Neural crest cell (in vitro differentiated cells): ENCODE data around the gene DTWD2. TPM values are rescaled to one million over a fixed set of nuclear protein-coding genes. Genes with fewer than 3 reads are reported as not detected.
"Not testable (repeated sequence)": the region's sequence is repeated elsewhere in the genome, so short reads cannot be mapped to it uniquely, and the experiment has no call there.

Experiments
- DNase-seq: peaks from one replicate; pipeline ENCODE4 v3.0.0; 2021; ENCODE audit warnings: low read depth, mixed read lengths, low spot score
- H3K27ac Mint-ChIP-seq: one replicate; pipeline ENCODE4 v1.8.0; 2021; ENCODE audit warnings: mild to moderate bottlenecking, mixed read lengths; ENCODE audit not compliant: unreplicated experiment
- H3K27me3 Mint-ChIP-seq: 2 replicates; pipeline ENCODE4 v1.8.0; 2021; ENCODE audit warnings: low read depth, mild to moderate bottlenecking, mixed read lengths
- H3K36me3 Mint-ChIP-seq: 2 replicates; pipeline ENCODE4 v1.8.0; 2021; ENCODE audit warnings: low read depth, mild to moderate bottlenecking, mixed read lengths
- H3K4me1 Mint-ChIP-seq: 2 replicates; pipeline ENCODE4 v1.8.0; 2021; ENCODE audit warnings: mixed read lengths
- H3K4me3 Mint-ChIP-seq: one replicate; pipeline ENCODE4 v1.8.0; 2021; ENCODE audit warnings: mild to moderate bottlenecking, mixed read lengths
- H3K9me3 Mint-ChIP-seq: 2 replicates; pipeline ENCODE4 v1.8.0; 2021; ENCODE audit warnings: mixed read lengths
- CTCF ChIP-seq: fragments of 200-600 bp; sonication (generic); conservative IDR thresholded peaks from 2 replicates; pipeline ENCODE4 v1.5.0; 2021; ENCODE audit warnings: antibody characterized with exemption, mild to moderate bottlenecking
- total RNA-seq: library from RNA; stranded (reverse); gene quantifications from 2 replicates; pipeline ENCODE4 v1.2.1, GENCODE V29; 2021

The DTWD2 gene
- total RNA-seq, 1 donor from 2014 or later: 4.6 TPM

GRCh38 chr5:118894709-118895108 is 93.6 kb downstream of the DTWD2 start:
- Mint-ChIP-seq H3K4me1 (no peaks in the 10 kb centered on the region), H3K9me3 (no peaks in the 10 kb centered on the region), H3K36me3 (no peaks in the 10 kb centered on the region), H3K27me3 (no peaks in the 10 kb centered on the region), H3K4me3 (no peak overlapping the region), H3K27ac (no peak overlapping the region)
- DNase-seq: no peak
- no peak for TF ChIP-seq CTCF

DNA sequence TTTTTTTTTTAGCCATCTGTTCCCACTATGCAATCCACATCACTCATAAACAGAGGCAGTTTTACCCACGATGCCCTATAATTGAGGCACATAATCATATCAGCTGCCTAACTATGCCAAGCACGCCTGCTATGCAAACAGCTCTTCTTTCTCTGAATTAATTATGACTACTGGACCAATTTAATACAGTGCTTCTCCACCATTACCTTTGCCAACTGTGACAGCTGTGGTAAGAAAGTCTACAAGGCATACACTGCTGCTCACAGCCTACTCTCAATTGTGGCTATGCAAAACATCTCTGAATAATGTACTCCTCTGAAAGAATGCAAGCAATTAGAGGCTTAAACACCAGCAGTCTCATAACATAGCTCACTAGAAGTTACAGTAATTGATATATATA is 97.1 kb downstream of the DTWD2 start:
- DNase-seq: no peak
- TF ChIP-seq CTCF: no peak
- no peaks in the 10 kb centered on the region for H3K4me1 Mint-ChIP-seq
- H3K4me3 Mint-ChIP-seq: no peak overlapping the region
- H3K27me3 Mint-ChIP-seq: no peaks in the 10 kb centered on the region
- H3K9me3 Mint-ChIP-seq: no peaks in the 10 kb centered on the region
- no peaks in the 10 kb centered on the region for H3K36me3 Mint-ChIP-seq
- H3K27ac Mint-ChIP-seq: no peak overlapping the region

- DNase-seq: no peak
- H3K27ac Mint-ChIP-seq: no peak overlapping the region
- H3K4me1 Mint-ChIP-seq: no peaks in the 10 kb centered on the region
- H3K27me3 Mint-ChIP-seq: no peaks in the 10 kb centered on the region
- H3K4me3 Mint-ChIP-seq: no peak overlapping the region
- TF ChIP-seq CTCF: no peak
- no peaks in the 10 kb centered on the region for H3K36me3 Mint-ChIP-seq
- H3K9me3 Mint-ChIP-seq: no peaks in the 10 kb centered on the region
These were observed 99.2 kb downstream of the DTWD2 start for GRCh38 chr5:118889165-118889564.

DNA sequence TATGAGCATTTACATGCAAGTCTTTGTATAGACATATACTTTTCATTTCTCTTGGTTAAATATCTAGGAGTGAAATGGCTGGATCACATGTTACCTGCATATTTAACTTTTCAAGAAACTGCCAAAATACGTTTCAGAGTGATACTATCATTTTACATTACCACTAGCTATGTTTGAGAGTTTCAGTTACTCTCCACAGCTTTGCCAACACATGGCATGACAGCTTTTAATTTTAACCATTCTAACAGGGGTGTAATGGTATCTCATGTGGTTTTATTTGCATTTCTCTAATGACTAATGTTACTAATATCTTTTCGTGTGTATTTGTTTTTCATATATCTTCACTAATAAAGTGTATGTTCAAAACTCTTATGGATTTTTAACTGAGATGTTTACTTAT is 99.8 kb downstream of the DTWD2 start:
- H3K4me3 Mint-ChIP-seq: no peak overlapping the region
- no peaks in the 10 kb centered on the region for H3K9me3 Mint-ChIP-seq
- no peaks in the 10 kb centered on the region for H3K27me3 Mint-ChIP-seq
- H3K36me3 Mint-ChIP-seq: no peaks in the 10 kb centered on the region
- no peak for TF ChIP-seq CTCF
- H3K27ac Mint-ChIP-seq: no peak overlapping the region
- no peak for DNase-seq
- peaks cover under 1% of the 10 kb centered on the region for H3K4me1 Mint-ChIP-seq

- H3K36me3 Mint-ChIP-seq: peaks cover 15% of the 10 kb centered on the region
- TF ChIP-seq CTCF: no peak
- peaks cover 12% of the 10 kb centered on the region for H3K9me3 Mint-ChIP-seq
- H3K27ac Mint-ChIP-seq: no peak overlapping the region
- H3K4me1 Mint-ChIP-seq: peaks cover 20% of the 10 kb centered on the region
- no peaks in the 10 kb centered on the region for H3K27me3 Mint-ChIP-seq
- no peak overlapping the region for H3K4me3 Mint-ChIP-seq
- DNase-seq: no peak
These were observed 105.0 kb downstream of the DTWD2 start for GRCh38 chr5:118883362-118883761.

DNA sequence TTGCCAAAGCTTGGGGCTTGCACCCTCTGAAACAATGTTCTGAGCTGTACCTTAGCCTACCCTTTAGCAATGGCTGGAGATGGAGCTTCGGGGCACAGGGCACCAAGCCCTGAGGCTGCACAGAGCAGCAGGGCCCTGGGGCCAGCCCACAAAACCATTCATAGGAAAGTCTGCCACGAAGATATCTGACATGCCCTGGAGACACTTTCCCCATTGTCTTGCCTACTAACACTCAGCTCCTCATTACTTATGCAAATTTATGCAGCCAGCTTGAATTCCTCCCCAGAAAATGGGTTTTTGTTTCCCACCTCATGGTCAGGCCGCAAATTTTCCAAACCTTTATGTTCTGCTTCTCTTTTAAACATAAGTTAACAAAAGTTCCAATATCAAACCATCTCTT is 105.7 kb downstream of the DTWD2 start:
- Mint-ChIP-seq H3K4me1 (peaks cover 20% of the 10 kb centered on the region), H3K9me3 (peaks cover 14% of the 10 kb centered on the region), H3K27me3 (no peaks in the 10 kb centered on the region), H3K36me3 (peaks cover 16% of the 10 kb centered on the region), H3K4me3 (no peak overlapping the region), H3K27ac (no peak overlapping the region)
- DNase-seq: no peak
- TF ChIP-seq CTCF: no peak

DNA sequence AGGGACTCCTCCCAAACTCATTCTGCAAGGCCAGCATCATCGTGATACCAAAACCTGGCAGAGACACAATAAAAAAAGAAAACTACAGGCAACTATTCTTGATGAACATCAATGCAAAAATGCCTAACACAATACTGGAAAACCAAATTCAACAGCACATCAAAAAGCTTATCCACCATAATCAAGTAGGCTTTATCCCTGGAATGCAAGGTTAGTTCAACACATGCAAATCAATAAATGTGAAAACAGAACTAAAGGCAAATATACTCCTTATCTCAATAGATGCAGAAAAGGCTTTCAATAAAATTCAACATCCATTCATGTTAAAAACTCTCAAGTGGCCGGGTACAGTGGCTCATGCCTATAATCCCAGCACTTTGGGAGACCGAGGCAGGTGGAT is 111.5 kb downstream of the DTWD2 start:
- not testable (repeated sequence) for H3K4me3 Mint-ChIP-seq, H3K27me3 Mint-ChIP-seq, DNase-seq, H3K4me1 Mint-ChIP-seq, H3K27ac Mint-ChIP-seq
- H3K9me3 Mint-ChIP-seq: peaks cover 27% of the 10 kb centered on the region
- peaks cover 34% of the 10 kb centered on the region for H3K36me3 Mint-ChIP-seq
